ENCODE results near the gene CPLANE2.
"Not testable (repeated sequence)": the region's sequence is repeated elsewhere in the genome, so short reads cannot be mapped to it uniquely, and the experiment has no call there.

Gene CPLANE2

DNA sequence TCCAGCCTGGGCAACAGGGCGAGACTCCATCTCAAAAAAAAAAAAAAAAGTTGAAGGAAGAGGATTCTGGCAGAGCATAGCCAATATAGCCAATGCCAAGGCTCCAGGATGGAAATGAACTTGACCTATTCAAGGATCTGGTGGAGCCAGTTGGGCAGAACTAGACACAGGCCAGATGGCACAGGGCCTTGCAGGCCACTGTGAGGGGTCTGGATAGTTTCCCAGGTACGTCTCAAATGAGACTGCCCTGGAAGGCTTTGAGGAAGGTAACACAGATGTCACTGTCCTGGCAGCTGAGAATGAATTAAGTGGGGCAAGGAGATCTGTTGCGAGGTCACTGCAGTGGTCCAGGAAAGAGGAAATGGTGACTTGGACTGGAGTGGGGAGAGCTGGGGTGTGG lies 12.5 kb downstream of the CPLANE2 start:
- H3K4me3 ChIP-seq (replicated peaks; ENCODE audit: low read depth, low read length), result no peak overlapping the region
- no peaks in the 10 kb centered on the region for H3K36me3 ChIP-seq (ENCODE audit: control insufficient read depth, insufficient read depth, low read length)
- no peak for DNase-seq (ENCODE audit: extremely low read depth, insufficient read length)
- TF ChIP-seq, protein P1, sequence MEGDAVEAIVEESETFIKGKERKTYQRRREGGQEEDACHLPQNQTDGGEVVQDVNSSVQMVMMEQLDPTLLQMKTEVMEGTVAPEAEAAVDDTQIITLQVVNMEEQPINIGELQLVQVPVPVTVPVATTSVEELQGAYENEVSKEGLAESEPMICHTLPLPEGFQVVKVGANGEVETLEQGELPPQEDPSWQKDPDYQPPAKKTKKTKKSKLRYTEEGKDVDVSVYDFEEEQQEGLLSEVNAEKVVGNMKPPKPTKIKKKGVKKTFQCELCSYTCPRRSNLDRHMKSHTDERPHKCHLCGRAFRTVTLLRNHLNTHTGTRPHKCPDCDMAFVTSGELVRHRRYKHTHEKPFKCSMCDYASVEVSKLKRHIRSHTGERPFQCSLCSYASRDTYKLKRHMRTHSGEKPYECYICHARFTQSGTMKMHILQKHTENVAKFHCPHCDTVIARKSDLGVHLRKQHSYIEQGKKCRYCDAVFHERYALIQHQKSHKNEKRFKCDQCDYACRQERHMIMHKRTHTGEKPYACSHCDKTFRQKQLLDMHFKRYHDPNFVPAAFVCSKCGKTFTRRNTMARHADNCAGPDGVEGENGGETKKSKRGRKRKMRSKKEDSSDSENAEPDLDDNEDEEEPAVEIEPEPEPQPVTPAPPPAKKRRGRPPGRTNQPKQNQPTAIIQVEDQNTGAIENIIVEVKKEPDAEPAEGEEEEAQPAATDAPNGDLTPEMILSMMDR (IDR thresholded peaks at IDR 0.05; ENCODE audit: insufficient read depth, low read length, poor library complexity, severe bottlenecking), result no peak
- H3K27me3 ChIP-seq (replicated peaks; ENCODE audit: control insufficient read depth, insufficient read depth, low read length), result no peaks in the 10 kb centered on the region; the same call in 1 of the 2 replicates

DNA sequence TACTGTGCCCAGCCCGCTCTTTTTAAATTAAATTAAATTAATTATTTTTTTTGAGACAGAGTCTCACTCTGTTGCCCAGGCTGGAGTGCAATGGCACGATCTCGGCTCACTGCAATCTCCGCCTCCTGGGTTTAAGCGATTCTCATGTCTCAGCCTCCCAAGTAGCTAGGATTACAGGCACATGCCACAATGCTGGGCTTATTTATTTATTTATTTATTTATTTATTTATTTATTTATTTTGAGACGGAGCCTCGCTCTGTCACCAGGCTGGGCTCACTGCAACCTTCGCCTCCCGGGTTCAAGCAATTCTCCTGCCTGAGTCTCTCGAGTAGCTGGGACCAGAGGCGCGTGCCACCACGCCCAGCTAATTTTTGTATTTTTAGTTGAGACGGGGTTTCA lies 14.3 kb downstream of the CPLANE2 start:
- not testable (repeated sequence) for H3K4me3 ChIP-seq (replicated peaks; ENCODE audit: low read depth, low read length); DNase-seq (ENCODE audit: extremely low read depth, insufficient read length); H3K27me3 ChIP-seq (replicated peaks; ENCODE audit: control insufficient read depth, insufficient read depth, low read length); H3K36me3 ChIP-seq (ENCODE audit: control insufficient read depth, insufficient read depth, low read length)

DNA sequence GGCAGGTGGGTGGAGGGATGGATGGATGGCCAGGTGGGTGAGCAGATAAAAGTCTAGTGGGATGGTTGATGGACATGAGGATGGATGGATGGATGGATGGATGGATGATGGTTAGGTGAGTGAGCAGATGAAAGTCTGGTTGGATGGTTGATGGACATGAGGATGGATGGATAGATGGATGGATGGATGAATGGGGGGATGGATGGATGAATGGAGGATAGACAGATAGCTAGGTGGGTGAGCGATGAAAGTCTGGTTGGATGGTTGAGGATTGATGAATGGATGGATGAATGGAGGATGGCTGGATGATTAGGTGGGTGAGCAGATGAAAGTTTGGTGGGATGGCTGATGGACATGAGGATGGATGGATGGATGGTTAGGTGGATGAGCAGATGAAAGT lies 15.5 kb downstream of the CPLANE2 start:
- H3K27me3 ChIP-seq (replicated peaks; ENCODE audit: control insufficient read depth, insufficient read depth, low read length), result no peaks in the 10 kb centered on the region
- no peak overlapping the region for H3K4me3 ChIP-seq (replicated peaks; ENCODE audit: low read depth, low read length)
- no peaks in the 10 kb centered on the region for H3K36me3 ChIP-seq (ENCODE audit: control insufficient read depth, insufficient read depth, low read length)
- no peak for DNase-seq (ENCODE audit: extremely low read depth, insufficient read length)
- TF ChIP-seq, protein P1 (IDR thresholded peaks at IDR 0.05; ENCODE audit: insufficient read depth, low read length, poor library complexity, severe bottlenecking), result no peak

DNA sequence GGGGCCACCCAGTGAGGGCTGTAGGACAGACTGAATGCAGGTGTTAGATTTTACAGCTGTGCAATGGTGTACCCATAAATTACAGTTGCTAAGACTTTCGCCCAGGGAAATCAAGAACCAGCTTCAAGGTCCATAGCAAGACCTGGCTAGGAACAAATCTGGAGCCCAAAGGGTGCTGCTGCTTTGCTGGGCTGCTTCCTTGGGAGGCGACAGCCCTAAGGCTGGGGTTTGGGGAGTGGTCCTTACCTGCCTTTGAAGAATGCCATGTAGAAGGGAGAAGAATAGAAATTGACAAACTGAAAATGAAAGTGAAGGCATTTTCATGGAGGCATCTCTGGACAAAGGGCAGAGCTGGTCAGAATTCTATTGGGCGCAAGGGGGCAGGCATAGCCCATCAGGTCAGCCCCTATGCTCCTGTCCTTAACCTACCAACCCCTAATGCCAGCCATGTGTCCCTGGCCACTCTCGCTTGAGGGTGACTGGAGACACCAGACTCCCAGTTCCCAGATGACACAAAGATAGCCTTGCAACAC lies 16.9 kb downstream of the CPLANE2 start:
- TF ChIP-seq, protein P1 (IDR thresholded peaks at IDR 0.05; ENCODE audit: insufficient read depth, low read length, poor library complexity, severe bottlenecking), result no peak
- no peaks in the 10 kb centered on the region for H3K36me3 ChIP-seq (ENCODE audit: control insufficient read depth, insufficient read depth, low read length)
- H3K4me3 ChIP-seq (replicated peaks; ENCODE audit: low read depth, low read length), result no peak overlapping the region
- no peak for DNase-seq (ENCODE audit: extremely low read depth, insufficient read length)
- no peaks in the 10 kb centered on the region; the same call in 1 of the 2 replicates for H3K27me3 ChIP-seq (replicated peaks; ENCODE audit: control insufficient read depth, insufficient read depth, low read length)

DNA sequence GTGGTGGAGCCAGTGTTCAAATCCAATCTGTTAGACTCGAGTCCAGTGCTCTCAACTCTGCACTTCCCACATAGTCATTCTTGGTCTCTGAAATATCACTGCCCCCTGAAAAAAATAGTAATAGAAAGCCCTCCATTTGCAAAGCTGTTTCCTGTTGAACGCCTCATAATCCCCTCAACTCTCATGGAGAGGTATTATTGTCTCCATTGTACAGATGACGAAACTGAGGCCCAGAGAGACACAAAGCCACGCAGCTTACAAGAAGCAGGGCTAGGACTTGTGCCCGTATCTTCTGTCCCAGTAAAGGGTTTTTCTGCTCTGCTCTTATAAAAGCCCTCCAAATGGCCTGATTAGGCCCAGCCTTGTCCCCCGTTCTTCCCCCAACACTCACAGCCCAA lies 18.3 kb downstream of the CPLANE2 start:
- no peak for DNase-seq (ENCODE audit: extremely low read depth, insufficient read length)
- TF ChIP-seq, protein P1 (IDR thresholded peaks at IDR 0.05; ENCODE audit: insufficient read depth, low read length, poor library complexity, severe bottlenecking), result no peak
- Histone ChIP-seq H3K27me3 (replicated peaks; ENCODE audit: control insufficient read depth, insufficient read depth, low read length) (no peaks in the 10 kb centered on the region; the same call in 1 of the 2 replicates), H3K4me3 (replicated peaks; ENCODE audit: low read depth, low read length) (no peak overlapping the region), H3K36me3 (ENCODE audit: control insufficient read depth, insufficient read depth, low read length) (no peaks in the 10 kb centered on the region)

DNA sequence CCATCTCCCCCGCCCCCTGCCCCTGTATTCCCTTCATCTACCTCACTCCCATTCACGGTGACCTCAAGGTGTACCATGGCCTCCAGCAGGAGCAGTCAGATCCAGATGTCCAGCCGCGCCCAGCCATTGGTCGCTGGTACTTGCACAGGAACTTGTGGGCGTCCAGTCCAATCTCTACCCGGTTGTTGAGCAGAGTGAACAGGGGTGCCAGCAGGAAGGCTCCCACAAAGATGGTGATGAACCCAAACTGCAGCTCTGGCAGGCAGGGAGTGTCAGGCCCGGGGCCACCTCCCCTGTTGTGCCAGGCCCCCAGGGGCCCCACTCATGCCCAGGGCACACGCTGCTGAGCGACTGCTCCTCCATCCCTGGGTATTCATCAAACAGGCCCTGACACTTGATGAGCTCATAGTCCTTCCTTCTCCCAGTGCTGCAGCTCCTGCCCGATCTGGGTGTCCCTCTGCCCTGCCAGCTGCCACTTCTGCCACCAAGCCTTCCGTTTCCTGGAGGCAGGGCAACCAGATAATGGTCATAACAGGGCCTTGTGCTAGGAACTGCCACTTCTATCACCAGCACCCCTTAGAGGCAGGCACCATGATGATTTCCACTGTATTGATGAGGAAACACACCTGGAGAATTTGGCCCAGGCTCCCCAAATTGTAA lies 18.8 kb downstream of the CPLANE2 start:
- H3K27me3 ChIP-seq (replicated peaks; ENCODE audit: control insufficient read depth, insufficient read depth, low read length), result no peaks in the 10 kb centered on the region; the same call in 1 of the 2 replicates
- no peak for DNase-seq (ENCODE audit: extremely low read depth, insufficient read length)
- H3K36me3 ChIP-seq (ENCODE audit: control insufficient read depth, insufficient read depth, low read length), result no peaks in the 10 kb centered on the region
- TF ChIP-seq, protein P1 (IDR thresholded peaks at IDR 0.05; ENCODE audit: insufficient read depth, low read length, poor library complexity, severe bottlenecking), result no peak
- H3K4me3 ChIP-seq (replicated peaks; ENCODE audit: low read depth, low read length), result no peak overlapping the region
